ENCODE data around the gene APOBEC3F. TPM values are rescaled to one million over a fixed set of nuclear protein-coding genes. Genes with fewer than 3 reads are reported as not detected.

Gene APOBEC3F
- total RNA-seq, 4 donors from 2014 or later = 2.5 to 6.0 (median 5.0) TPM

DNA sequence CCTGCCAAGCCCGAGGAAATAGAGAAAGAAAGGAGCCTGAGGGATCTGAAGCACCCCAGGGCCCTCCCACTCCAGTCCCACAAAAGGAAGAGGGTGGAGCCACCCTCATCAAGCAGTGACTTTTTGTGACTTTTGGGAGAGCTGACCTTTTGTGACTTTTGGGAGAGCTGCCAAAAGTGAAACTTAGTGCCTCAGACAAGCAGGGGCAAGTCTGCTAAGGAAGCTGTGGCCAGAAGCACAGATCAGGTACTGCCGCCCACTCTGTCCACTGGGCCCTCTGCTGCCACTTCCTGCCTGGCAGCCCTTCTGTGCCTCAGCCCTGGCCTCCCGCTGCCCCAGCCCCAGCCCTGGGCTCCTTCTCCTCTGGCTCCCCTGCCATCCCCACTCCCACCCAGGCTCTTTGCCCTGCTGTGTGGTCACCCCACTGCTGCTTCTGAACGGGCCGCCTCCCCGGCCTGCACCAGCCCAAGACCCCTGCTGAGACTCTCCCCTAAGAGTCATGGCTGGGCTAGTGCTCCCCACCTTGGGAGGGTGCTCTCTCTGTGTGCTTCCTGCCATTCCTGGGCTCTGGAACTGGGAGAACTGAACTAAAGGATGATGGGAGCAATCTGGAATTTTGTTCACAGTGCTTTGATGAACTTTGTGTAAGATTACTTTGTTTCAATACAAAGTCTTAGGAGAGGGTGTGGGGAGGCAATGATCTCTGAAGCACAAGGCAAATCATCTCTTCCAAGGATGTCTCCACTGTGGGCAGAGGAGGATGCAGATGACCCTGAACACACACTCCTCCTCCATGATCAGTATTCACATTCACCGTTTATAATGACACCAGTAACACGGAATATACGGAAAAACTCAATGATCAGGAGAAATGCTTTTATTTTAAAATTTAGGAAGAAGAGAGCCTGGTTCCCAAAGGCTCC lies 56.7 kb downstream of the APOBEC3F start, which contains the start of gene APOBEC3H:
Gene APOBEC3H (plus strand): TSS at position 147 of the 923 bp plus-strand sequence. CDS start 3,035 bp downstream, outside the sequence.
- 73 to 81% methylated on average over 8 to 9 of the region's 9 CpGs for WGBS, 2 donors
- peak; percentile 18 to 21 for DNase-seq
- no peak within 1 kb of the TSS for H3K27ac ChIP-seq
- no peaks in the 10 kb centered on the region for H3K27me3 ChIP-seq
- TF ChIP-seq POLR2A (IDR thresholded peaks at IDR 0.05) = no peak
- TF ChIP-seq, protein P1, sequence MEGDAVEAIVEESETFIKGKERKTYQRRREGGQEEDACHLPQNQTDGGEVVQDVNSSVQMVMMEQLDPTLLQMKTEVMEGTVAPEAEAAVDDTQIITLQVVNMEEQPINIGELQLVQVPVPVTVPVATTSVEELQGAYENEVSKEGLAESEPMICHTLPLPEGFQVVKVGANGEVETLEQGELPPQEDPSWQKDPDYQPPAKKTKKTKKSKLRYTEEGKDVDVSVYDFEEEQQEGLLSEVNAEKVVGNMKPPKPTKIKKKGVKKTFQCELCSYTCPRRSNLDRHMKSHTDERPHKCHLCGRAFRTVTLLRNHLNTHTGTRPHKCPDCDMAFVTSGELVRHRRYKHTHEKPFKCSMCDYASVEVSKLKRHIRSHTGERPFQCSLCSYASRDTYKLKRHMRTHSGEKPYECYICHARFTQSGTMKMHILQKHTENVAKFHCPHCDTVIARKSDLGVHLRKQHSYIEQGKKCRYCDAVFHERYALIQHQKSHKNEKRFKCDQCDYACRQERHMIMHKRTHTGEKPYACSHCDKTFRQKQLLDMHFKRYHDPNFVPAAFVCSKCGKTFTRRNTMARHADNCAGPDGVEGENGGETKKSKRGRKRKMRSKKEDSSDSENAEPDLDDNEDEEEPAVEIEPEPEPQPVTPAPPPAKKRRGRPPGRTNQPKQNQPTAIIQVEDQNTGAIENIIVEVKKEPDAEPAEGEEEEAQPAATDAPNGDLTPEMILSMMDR (IDR thresholded peaks at IDR 0.05) = no peak
- no peaks in the 10 kb centered on the region for H3K9me3 ChIP-seq
- H3K4me1 ChIP-seq = peaks cover 0 to 4% of the 10 kb centered on the region in 2 donors
- no peaks in the 10 kb centered on the region for H3K36me3 ChIP-seq
- intact Hi-C loops (cut with DNase I) = no loop called here
- H3K4me3 ChIP-seq (replicated peaks in 1 of 3) = no peak within 1 kb of the TSS

DNA sequence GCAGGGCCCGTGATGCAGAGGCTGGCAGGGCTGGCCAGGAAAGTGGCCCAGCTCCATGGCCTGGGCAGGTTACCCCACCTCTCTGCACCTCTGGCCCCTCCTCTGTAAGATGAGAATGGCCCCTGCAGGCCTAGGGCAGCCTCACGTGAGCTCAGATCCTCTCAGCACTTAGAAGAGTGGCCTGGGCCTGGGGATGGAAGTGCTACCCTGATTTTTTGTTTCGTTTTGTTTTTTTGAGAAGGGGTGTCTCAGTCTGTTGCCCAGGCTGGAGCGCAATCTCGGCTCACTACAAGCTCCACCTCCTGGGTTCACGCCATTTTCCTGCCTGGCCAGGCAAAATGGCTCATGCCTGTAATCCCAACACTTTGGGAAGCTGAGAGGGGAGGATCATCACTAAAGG lies 57.4 kb downstream of the APOBEC3F start:
- 52 to 55% methylated on average over 6 of the region's 6 CpGs for whole genome bisulfite sequencing, 2 donors
- intact Hi-C loops (cut with DNase I) = no loop called here
- peak; percentile 25 to 49 for DNase-seq

DNA sequence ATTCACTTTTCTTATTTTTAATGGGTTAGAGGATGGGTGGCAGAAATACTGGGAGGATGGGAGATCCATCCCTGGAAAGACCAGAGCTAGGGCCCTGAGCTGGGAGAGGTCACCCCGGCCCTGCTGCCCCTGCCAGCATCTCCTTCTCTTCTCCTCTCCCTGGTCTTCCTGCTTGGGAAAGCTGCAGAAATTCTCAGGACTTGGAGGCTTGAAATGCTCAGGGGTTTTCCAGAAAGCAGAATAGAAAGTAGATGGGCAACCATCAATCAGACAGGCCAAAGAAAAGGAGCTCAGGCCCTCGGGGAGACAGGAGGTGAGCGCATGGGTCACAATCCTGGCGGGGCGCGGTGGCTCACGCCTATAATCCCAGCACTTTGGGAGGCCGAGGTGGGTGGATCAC lies 57.9 kb downstream of the APOBEC3F start:
- no peak for TF ChIP-seq POLR2A (IDR thresholded peaks at IDR 0.05)
- TF ChIP-seq, protein P1 (IDR thresholded peaks at IDR 0.05) = no peak
- WGBS, 2 donors = 81 to 90% methylated on average over 8 of the region's 8 CpGs
- Histone ChIP-seq H3K9me3 (no peaks in the 10 kb centered on the region), H3K4me1 (peaks cover 0 to 4% of the 10 kb centered on the region in 2 donors), H3K4me3 (replicated peaks in 1 of 3) (no peak overlapping the region), H3K27me3 (no peaks in the 10 kb centered on the region), H3K36me3 (no peaks in the 10 kb centered on the region), H3K27ac (no peak overlapping the region)
- no peak for DNase-seq
- intact Hi-C loops (cut with DNase I) = no loop called here

More for the DNA sequence above, 57.4 kb downstream of the APOBEC3F start:
- Histone ChIP-seq H3K9me3 (no peaks in the 10 kb centered on the region), H3K27me3 (no peaks in the 10 kb centered on the region), H3K4me1 (peaks cover 0 to 4% of the 10 kb centered on the region in 2 donors), H3K27ac (no peak overlapping the region), H3K36me3 (no peaks in the 10 kb centered on the region), H3K4me3 (replicated peaks in 1 of 3) (no peak overlapping the region)
- TF ChIP-seq, protein P1 (IDR thresholded peaks at IDR 0.05) = no peak
- TF ChIP-seq POLR2A (IDR thresholded peaks at IDR 0.05) = no peak

DNA sequence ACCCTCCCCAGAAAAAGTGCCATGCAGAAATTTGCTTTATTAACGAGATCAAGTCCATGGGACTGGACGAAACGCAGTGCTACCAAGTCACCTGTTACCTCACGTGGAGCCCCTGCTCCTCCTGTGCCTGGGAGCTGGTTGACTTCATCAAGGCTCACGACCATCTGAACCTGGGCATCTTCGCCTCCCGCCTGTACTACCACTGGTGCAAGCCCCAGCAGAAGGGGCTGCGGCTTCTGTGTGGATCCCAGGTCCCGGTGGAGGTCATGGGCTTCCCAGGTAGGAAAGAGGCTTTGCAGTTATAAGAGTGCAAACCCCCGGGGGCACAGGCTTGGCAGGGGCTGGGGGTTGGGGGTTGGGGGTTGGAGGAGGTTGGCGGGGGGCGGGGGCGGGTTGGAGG lies 60.6 kb downstream of the APOBEC3F start:
- WGBS, 2 donors = 76 to 99% methylated on average over 7 to 8 of the region's 13 CpGs
- Histone ChIP-seq H3K9me3 (no peaks in the 10 kb centered on the region), H3K4me3 (replicated peaks in 1 of 3) (no peak overlapping the region), H3K4me1 (peaks cover 0 to 4% of the 10 kb centered on the region in 2 donors), H3K36me3 (no peaks in the 10 kb centered on the region), H3K27ac (no peak overlapping the region), H3K27me3 (no peaks in the 10 kb centered on the region)
- intact Hi-C loops (cut with DNase I) = no loop called here
- DNase-seq = no peak
- TF ChIP-seq POLR2A (IDR thresholded peaks at IDR 0.05) = no peak
- TF ChIP-seq, protein P1 (IDR thresholded peaks at IDR 0.05) = no peak

DNA sequence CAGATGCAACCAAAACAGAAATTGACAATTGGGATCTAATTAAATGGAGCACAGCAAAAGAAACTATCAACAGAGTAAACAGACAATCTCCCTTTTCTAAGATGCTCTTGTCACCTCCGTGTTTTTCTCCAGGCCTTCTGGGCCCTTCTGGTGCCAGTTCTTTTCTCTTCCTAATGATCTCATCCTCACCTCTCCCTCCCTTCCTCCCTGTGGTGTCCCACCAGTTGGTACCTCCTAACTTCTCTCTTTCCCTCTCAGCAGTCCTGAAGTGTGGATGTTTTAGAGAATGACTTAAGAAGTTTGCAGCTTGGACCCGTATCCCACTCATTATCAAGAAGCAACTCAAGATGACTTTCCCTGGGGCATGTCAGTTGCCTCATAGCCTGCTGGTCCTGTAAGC lies 62.8 kb downstream of the APOBEC3F start:
- intact Hi-C loops (cut with DNase I) = no loop called here
- Histone ChIP-seq H3K9me3 (no peaks in the 10 kb centered on the region), H3K36me3 (no peaks in the 10 kb centered on the region), H3K4me3 (replicated peaks in 1 of 3) (no peak overlapping the region), H3K27me3 (no peaks in the 10 kb centered on the region), H3K4me1 (peaks cover 0 to 4% of the 10 kb centered on the region in 2 donors), H3K27ac (no peak overlapping the region)
- WGBS, 2 donors = 67 to 82% methylated on average over 2 of the region's 2 CpGs
- no peak for DNase-seq
- TF ChIP-seq, protein P1 (IDR thresholded peaks at IDR 0.05) = no peak
- no peak for TF ChIP-seq POLR2A (IDR thresholded peaks at IDR 0.05)

Data from thyroid gland (tissue), 4 donors.